ENCODE measurements around the gene ABCA4. TPM values are rescaled to one million over a fixed set of nuclear protein-coding genes. Genes with fewer than 3 reads are reported as not detected.

The ABCA4 gene
- total RNA-seq, 1 donor from 2014 or later, result 1.7 TPM

- DNase-seq (ENCODE audit: low read depth, low spot score), result no peak
Observed at GRCh38 chr1:94122201-94122970, 1.4 kb upstream of the ABCA4 start.

- DNase-seq (ENCODE audit: low read depth, low spot score), result no peak
Observed at GRCh38 chr1:94121411-94121821, 468 bp upstream of the ABCA4 start.

DNA sequence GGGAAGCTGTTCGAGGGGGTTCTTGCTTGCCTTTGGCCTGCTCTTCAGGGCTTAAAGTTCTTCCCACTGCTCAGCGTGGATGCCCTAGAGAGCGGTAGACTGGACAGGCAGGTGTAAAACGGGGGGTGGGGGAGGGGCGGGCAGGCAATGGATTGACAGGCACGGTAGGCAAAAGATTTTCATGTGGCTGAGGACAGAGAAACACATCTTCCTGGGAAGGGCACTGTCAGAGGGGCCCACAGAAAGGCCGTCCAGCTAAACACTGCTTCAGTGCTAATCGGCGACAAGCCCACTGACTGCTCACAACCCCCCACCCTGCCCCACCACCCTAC is 412 bp downstream of the ABCA4 start:
- DNase-seq (ENCODE audit: low read depth, low spot score), result no peak

GRCh38 chr1:94119796-94120569 is 965 bp downstream of the ABCA4 start:
- DNase-seq (ENCODE audit: low read depth, low spot score), result no peak

DNA sequence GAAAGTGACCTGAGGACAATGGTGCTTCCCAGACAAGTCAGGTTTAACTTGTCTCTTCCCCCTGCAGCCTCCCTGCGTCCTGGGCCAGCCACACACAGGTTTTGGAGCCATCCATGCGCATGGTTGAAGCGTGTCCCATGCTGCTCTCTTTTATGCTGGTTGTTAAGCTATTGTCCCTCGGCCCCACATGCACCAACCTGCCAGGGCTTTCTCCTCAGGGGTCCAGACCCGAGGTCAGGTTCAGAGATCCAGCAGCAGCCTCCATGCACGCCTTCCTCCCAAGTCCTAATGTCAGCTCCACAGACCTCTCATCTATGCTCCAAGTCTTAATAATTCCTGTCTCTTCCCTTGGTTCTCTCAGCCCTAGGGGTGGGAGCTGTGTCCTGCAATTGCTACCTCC is 1.6 kb downstream of the ABCA4 start:
- no peak for DNase-seq (ENCODE audit: low read depth, low spot score)

GRCh38 chr1:94118471-94118870 is 2.5 kb downstream of the ABCA4 start:
- no peak for DNase-seq (ENCODE audit: low read depth, low spot score)

DNA sequence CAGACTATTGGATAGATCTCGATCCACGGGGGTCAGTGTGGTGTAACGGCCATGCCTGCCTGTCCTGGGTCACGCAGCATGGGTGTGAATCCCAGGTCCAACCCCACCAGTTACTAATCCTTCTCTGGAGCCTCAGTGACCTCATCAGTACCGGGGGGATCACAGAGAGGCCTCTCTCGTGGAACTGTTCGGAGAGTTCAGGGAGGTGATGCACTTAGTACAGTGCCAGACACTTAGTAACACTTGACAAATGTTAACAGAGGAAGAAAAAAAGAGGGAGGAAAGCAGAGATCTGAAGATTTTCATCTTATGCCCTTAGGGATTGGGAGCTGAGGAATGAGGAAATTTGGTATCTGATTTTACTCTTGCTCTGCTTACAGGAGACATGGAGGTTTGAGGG is 2.9 kb downstream of the ABCA4 start:
- no peak for DNase-seq (ENCODE audit: low read depth, low spot score)

DNA sequence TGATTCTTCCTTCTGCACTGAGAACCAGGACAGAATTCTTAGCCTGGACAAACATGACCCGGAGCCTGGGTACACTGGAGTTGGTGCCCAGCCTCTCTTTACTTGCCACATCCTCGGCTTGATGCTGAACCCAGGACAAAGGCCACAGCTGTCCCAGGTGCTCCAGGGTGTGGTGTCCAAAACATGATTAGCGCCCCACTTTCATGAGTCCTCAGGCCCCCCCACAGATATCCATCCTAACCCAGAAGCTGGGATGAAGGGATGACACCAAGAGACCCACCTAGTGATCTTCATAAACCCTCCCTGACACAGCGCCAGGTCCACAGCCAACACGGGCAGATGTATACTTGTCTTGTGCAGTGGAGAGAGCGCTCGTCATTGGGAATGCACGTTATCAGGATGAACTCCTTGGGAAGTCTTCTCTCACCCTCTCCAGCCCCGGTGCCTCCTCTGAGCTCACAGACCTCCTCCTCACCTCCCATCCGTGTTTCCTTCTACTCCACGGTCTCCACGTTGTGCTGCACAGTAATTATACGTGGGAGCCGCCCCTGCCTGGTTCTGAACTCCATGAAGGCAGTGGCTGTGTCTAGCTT is 3.6 kb downstream of the ABCA4 start:
- DNase-seq (ENCODE audit: low read depth, low spot score), result no peak

- DNase-seq (ENCODE audit: low read depth, low spot score), result no peak
Observed at GRCh38 chr1:94115900-94116436, 5.0 kb downstream of the ABCA4 start.

GRCh38 chr1:94115254-94115899 is 5.6 kb downstream of the ABCA4 start:
- DNase-seq (ENCODE audit: low read depth, low spot score), result no peak

- no peak for DNase-seq (ENCODE audit: low read depth, low spot score)
Observed at GRCh38 chr1:94113589-94114226, 7.2 kb downstream of the ABCA4 start.

DNA sequence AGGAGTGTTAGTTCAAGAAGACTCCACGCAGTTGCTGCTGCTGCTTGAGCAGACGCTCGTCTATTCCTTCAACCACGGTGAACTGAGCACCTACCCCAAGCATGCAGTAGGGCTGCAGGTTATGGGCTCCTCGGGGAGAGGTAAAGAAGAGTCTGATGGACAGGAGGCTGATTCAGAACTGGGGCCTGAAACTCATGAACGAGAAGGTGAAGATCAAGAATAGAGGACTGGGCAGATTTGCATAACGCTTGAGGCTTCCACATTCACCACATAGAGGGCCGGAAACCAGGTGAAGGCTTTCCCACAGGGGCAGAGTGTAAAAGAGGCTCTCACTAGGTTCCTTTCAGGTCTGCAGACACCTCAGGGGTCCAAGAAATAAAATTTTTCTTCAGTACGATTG is 9.1 kb downstream of the ABCA4 start:
- DNase-seq (ENCODE audit: low read depth, low spot score), result no peak

- DNase-seq (ENCODE audit: low read depth, low spot score), result no peak
Observed at GRCh38 chr1:94110946-94111740, 9.8 kb downstream of the ABCA4 start.

DNA sequence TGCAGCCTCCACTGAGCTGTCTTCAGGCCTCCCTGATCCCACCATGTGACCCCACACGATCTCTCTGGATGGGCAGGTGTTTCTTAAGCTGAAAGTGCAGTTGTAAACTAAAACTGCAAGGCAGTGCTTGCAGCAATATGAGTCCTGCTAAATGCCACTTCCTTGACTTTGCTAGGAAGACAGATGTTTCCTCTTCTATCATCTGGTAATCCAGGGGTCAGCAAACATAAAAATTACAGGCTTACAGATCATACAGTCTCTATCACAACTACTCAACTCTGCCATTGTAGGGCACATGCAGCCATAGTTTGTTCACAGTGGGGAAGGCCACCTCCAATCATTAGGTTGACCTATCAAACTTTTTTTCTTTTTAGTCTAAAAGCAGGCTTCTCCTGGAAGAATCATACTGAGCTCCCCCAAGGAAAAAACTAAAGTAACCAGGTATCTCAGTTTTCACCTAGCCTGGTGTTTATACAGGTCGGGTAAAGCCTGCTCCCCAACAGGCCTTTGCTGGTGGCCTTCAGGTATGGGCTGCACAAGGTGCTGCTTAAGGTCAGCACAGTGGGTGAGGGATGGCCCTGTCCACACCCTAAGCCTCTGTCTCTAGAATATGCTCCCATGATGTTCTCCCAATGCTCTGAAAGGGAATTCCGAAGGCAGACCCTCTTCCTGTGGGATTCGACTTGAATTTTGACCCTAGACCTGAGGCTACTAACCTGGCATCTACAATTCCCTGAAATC is 10.8 kb downstream of the ABCA4 start:
- peak; percentile 68 for DNase-seq (ENCODE audit: low read depth, low spot score)

- DNase-seq (ENCODE audit: low read depth, low spot score), result no peak
Observed at GRCh38 chr1:94109478-94109877, 11.5 kb downstream of the ABCA4 start.

- no peak for DNase-seq (ENCODE audit: low read depth, low spot score)
Observed at GRCh38 chr1:94107141-94107540, 13.8 kb downstream of the ABCA4 start.

- no peak for DNase-seq (ENCODE audit: low read depth, low spot score)
Observed at GRCh38 chr1:94106716-94107115, 14.2 kb downstream of the ABCA4 start.

DNA sequence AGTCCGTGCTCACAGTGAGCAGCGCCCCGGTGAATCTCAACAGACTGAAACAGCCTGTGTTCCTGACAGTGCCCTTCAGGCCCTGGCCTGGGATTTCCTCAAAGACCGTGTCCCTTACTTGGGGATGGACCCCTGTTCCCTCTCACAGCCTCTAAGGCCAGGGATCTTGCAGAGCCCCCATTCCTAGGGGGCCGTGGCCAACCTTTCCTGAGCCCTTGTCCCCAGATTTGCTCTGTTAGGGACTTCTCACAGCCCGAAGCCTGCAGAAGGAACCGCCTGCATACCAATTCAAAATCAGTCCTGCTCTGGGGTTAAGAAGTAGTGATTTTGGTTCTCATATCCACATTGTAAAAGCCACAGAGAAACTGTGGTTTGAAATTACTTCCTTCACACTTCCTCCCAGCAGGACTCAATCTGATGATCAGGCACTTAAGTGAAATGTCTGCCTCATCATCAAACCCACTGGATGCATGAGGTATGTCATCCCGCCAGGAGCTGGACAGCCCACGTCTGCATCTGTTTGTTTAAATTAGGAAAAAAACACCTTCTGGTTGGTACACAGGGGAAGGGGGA is 14.9 kb downstream of the ABCA4 start:
- no peak for DNase-seq (ENCODE audit: low read depth, low spot score)

DNA sequence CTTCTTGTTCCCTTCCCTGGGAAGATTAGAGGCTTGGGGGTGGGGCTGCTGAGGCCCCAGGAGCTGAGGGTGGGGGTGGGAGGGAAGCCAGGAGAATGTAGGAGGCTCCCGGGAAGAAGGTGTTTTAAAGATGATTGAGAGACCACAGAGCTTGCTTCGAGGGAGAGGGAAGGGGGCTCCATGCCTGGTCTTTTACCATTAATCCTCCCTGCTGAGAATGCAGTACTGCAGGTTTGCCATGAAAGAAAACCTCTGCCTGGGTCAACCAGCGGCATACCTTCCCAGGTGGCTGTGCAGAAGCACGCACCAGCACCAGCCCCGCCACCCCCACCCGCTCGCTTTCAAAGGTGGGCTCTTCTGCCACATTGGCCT is 15.4 kb downstream of the ABCA4 start:
- DNase-seq (ENCODE audit: low read depth, low spot score), result no peak
